HG02571 (cell line): ENCODE data around the gene ARPC5.
"Not testable (repeated sequence)": the region's sequence is repeated elsewhere in the genome, so short reads cannot be mapped to it uniquely, and the experiment has no call there.

Experiments used
- ATAC-seq: cut with Tn5 transposase; IDR thresholded peaks from one replicate; pipeline ENCODE4 v1.9.1; 2021; ENCODE audit warnings: mild to moderate bottlenecking, moderate library complexity; ENCODE audit not compliant: unreplicated experiment

The ARPC5 gene

DNA sequence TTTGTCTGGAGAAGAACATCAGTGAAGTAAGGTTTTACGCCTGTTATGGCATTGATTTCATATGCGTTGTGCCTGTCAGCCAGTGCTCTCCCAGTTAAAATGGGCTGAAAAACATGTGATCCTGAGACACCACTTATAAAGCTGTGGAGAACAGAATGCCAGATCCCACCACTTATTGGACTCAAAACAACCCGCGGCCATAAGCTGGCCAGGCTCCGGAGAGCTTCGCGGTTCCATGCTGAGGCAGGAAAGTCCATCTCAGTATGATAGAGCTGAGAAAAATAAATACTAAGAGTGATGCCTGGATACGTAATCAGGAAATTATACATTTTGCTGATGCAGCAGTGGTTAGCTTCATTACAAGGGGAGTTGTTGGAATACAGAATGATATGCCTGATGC, 12.5 kb upstream of the ARPC5 start:
- no peak for ATAC-seq

- ATAC-seq: no peak
Observed at GRCh38 chr1:183646776-183647175, 11.2 kb upstream of the ARPC5 start.

- ATAC-seq: no peak
Observed at GRCh38 chr1:183645531-183645930, 9.9 kb upstream of the ARPC5 start.

DNA sequence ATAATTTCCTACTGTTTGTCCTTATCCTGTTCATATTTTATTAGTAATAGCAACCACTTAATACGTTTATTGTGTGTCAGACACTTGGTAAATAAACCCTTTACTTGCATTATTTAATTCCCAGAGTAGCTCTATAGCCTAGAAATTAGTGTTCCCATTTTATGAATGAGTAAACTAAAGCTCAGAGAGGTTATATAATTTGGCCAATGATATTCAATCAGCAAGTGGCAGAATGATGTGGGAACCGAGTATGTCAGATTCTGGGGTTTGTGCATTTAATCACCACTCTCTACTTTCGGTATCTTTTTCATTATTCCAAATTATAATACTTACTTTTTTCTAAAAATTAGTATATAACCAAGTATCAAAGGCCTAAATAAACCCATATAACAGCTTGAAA, 6.6 kb upstream of the ARPC5 start:
- ATAC-seq: no peak

- no peak for ATAC-seq
Observed at GRCh38 chr1:183640193-183640592, 4.6 kb upstream of the ARPC5 start.

GRCh38 chr1:183638649-183639387, 3.2 kb upstream of the ARPC5 start:
- ATAC-seq: no peak

GRCh38 chr1:183636783-183637182, 1.2 kb upstream of the ARPC5 start:
- no peak for ATAC-seq

- ATAC-seq: peak; percentile 2
Observed at GRCh38 chr1:183636334-183636682, 725 bp upstream of the ARPC5 start.

GRCh38 chr1:183635099-183635605, 431 bp downstream of the ARPC5 start:
- ATAC-seq: peak; percentile 9

GRCh38 chr1:183634429-183635065, 1.0 kb downstream of the ARPC5 start:
- no peak for ATAC-seq

GRCh38 chr1:183633676-183634343, 1.8 kb downstream of the ARPC5 start:
- ATAC-seq: no peak

DNA sequence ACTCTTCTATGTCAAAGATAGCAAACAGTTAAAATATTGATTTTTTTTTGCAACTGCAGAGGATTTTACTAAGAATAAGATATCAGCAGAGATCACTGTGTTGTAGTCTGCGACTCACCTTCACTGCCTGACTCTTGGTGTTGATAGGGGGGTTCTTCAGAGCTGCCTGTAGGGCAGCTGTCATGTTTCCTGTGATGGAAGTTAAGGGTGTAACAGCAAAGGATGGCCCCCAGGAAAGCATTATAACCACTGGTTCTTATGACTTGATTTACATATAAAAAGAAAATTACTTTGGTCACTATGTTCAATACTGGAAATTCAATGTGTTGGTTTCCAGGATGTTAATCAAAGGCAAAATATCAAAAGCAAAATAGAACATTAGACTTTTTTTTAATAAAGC, 2.6 kb downstream of the ARPC5 start:
- no peak for ATAC-seq

- no peak for ATAC-seq
Observed at GRCh38 chr1:183632114-183632513, 3.5 kb downstream of the ARPC5 start.

DNA sequence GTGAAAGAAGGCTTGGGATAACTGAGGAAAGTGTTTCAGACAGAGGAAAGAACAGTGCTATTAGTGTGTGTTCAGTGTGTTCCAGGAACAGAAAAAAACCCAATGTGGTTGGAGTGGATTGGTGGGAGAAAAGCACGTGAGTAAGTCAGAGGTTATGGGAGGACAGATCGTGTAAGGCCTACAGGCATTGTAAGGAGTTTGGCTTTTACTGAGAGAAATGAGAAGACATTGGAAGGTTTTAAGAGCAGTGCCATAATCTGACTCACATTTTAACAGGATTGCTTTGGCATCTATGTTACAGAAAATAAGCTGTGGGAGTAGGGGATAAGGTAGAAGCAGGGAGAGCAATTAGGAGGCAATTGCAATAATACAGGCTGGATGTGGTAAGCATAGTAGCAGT, 4.8 kb downstream of the ARPC5 start:
- ATAC-seq: no peak

- no peak for ATAC-seq
Observed at GRCh38 chr1:183628537-183628936, 7.0 kb downstream of the ARPC5 start.

GRCh38 chr1:183626236-183626635, 9.3 kb downstream of the ARPC5 start:
- ATAC-seq: not testable (repeated sequence)

DNA sequence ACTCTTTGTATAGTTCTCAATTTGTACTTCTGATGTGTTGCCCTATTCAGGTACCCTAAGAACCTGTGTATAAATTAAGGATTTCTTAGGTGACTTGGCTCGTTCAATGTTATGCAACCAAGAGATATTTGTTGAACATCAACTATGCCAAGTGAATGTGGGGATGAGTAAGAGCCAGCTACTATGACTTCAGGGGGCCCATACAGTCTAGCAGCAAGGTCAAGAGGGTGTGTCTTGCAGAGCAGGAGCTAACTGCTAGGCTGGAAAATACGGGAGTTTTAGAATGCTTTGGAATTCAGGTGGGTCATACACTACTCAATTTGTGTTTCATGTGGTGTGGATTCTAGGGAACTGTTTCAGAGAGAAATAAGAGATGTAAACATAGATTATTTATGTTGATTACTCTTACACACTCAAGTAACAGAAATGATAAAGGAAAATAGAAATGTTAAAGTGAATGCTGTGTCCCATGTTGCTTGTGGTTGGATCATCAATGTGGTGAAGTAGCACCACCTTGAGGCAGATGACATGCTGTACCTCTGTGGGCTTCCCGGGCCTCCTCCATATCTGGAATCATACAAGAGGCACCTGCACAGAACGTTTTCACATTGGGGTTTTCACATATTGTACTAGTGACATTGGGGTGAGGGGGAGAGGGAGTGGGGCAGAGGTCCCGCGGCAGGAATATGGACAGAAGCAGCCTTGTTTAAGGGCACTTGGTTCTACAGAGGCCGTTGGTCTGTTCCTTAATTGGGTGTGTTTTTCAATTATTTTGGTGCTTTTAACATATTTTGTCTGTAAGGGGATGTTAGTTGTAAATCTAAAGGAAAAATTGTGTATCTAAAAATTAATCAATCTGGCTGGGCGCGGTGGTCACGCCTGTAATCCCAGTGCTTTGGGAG, 12.4 kb downstream of the ARPC5 start:
- no peak for ATAC-seq

DNA sequence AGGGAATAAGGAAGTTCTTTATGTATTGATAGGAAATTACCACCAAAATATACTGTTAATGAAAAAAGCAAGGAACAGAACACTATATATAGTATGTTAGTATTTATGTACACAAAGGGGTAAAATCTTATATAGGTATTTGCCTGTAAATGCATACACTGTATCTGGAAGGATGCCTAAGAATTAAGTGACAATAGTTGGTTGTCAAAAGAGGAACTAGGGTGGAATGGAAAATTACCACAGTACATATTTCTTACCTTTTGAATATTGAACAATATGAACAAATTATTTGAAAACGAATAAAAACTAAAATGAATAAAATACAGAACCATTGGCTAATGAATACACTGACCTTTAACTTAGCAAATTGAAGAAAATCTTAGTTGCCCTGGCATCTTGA, 13.6 kb downstream of the ARPC5 start:
- no peak for ATAC-seq

DNA sequence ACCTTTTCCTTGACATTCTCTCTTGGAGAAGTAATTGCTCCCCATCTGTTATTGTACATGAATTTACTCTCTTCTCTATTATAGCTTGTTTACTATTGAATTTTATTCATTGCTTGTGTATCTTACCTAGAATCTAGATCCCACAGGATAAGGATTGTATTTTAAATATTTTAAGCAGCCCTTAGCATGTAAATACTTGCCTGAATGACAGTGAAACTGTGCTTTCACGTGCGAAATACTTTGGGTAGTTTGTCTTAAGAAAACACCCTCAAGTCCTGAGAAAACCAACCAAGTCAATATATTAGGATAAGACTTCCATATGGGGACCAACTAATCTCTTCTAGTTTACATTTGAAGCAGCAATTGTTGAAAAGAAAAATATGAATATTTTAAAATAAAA, 15.3 kb downstream of the ARPC5 start:
- no peak for ATAC-seq

DNA sequence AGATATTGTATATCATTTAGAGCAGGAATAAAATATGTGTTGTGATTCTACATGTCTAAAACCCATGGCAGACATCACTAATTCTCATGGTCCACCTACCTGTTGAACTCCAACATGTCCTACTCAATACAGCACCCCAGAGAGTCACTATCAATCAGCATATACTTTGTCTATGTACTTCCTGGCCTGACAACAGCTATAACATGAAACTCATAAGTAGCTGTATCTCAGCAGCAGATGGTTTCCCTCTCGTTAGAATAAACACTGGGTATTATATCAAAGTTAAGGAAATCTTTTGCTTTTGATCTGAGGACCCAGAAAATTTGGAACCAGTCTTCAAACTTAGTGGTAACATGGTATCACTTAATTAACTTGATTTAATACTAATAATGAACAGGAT, 15.8 kb downstream of the ARPC5 start:
- ATAC-seq: no peak

DNA sequence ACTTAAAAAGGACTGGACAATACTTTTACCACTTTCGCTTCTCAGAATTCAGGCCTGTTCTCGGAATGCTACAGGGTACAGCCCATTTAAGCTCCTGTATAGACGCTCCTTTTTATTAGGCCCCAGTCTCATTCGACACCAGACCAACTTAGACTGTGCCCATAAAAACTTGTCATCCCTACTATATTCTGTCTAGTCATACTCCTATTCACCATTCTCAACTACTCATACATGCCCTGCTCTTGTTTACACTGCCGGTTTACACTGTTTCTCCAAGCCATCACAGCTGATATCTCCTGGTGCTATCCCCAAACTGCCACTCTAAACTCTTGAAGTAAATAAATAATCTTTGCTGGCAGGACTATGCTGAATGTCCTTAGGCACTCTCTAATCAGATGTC, 17.4 kb downstream of the ARPC5 start:
- not testable (repeated sequence) for ATAC-seq
